Sigmoid colon (tissue), 7 donors: ENCODE measurements around the gene NDUFB6. TPM values are rescaled to one million over a fixed set of nuclear protein-coding genes. Genes with fewer than 3 reads are reported as not detected.

Experiments
- DNase-seq: peaks from one replicate; pipeline ENCODE4 v3.0.0-alpha.2; 2019
- H3K27ac ChIP-seq, 4 donors: fragments of 200-600 bp; sonication (generic); one replicate each; pipeline ENCODE4 v1.5.1; 2016 to 2019; ENCODE audit warnings: mild to moderate bottlenecking in 1 of 4
- H3K27me3 ChIP-seq, 3 donors: fragments of 200-600 bp; sonication (generic); one replicate each; pipeline ENCODE4 v1.5.1; 2019; ENCODE audit warnings: mild to moderate bottlenecking in 1 of 3
- H3K36me3 ChIP-seq, 4 donors: fragments of 200-600 bp; sonication (generic); one replicate each; pipeline ENCODE4 v1.5.1; 2016 to 2019
- H3K4me1 ChIP-seq, 4 donors: fragments of 200-600 bp; sonication (generic); one replicate each; pipeline ENCODE4 v1.5.1; 2017 to 2019
- H3K4me3 ChIP-seq, 4 donors: fragments of 200-600 bp; sonication (generic); one replicate each; pipeline ENCODE4 v1.5.1; 2017 to 2019; ENCODE audit warnings: mild to moderate bottlenecking in 2 of 4, moderate library complexity in 1 of 4
- H3K9me3 ChIP-seq, 4 donors: fragments of 200-600 bp in 3 of 4; sonication (generic) in 3 of 4; one replicate each; pipeline versions ENCODE4 v1.5.1 to v1.6.1; 2013 to 2019
- CTCF ChIP-seq, 4 experiments: fragments of 450-650 bp in 3 of 4; fragments of 200-600 bp in 1 of 4; IDR thresholded peaks; one replicate each; pipeline ENCODE4 v1.5.1; 2016 to 2019; ENCODE audit warnings: antibody characterized with exemption in 4 of 4, mild to moderate bottlenecking in 3 of 4, moderate library complexity in 2 of 4
- EP300 ChIP-seq, 4 donors: sonication (generic); formaldehyde crosslinking; IDR thresholded peaks; one replicate each; pipeline ENCODE4 v1.6.1; 2017; ENCODE audit warnings: antibody characterized with exemption in 4 of 4
- POLR2A ChIP-seq, 2 donors: fragments of 450-650 bp; IDR thresholded peaks; one replicate each; pipeline ENCODE4 v1.6.1; 2016; ENCODE audit warnings: antibody characterized with exemption in 2 of 2, mild to moderate bottlenecking in 2 of 2, moderate library complexity in 2 of 2
- POLR2AphosphoS5 ChIP-seq, 4 donors: sonication (generic); formaldehyde crosslinking; IDR thresholded peaks; one replicate each; pipeline ENCODE4 v1.6.1; 2017; ENCODE audit warnings: antibody characterized with exemption in 4 of 4
- WGBS, 2 donors: extraction: QIAGEN DNeasy Blood & Tissue Kit; methylation state at CpG; one replicate each; pipeline ENCODE4 v1.1.7; 2013; 5-methylcytosine and 5-hydroxymethylcytosine counted together
- intact Hi-C: fragments of 100-400 bp; cut with DNase I; formaldehyde crosslinking; loops from one replicate; pipeline ENCODE4 v1.15.1; 2023
- polyA plus RNA-seq, 3 donors: library from polyadenylated mRNA; stranded (reverse); fragments of 200-250 nt; gene quantifications; one replicate each; pipeline ENCODE4 v1.2.3, GENCODE V29; 2013
- total RNA-seq, 4 donors: library from RNA; depleted of rRNA; stranded (reverse); fragments of >200 nt; gene quantifications; one replicate each; pipeline ENCODE4 v1.1.0, GENCODE V29; 2016
- donor health status: healthy with polysubstance abuse.
- donor health status: Bipolar disorder and iron deficiency.
- donor health status: healthy.

NDUFB6 gene
- total and polyA plus RNA-seq, 7 donors = 37.7 to 97.6 (median 66.1) TPM

- intact Hi-C loops = loop anchor here (2.0 kb wide), 1 partner anchor 378 kb away; no protein-coding TSS in a partner anchor
- no peak for TF ChIP-seq POLR2AphosphoS5 (IDR thresholded peaks at IDR 0.05)
- no peak for TF ChIP-seq EP300 (IDR thresholded peaks at IDR 0.05)
- TF ChIP-seq CTCF (IDR thresholded peaks at IDR 0.05) = no peak
- TF ChIP-seq POLR2A (IDR thresholded peaks at IDR 0.05) = no peak
- Histone ChIP-seq H3K9me3 (no peaks in the 10 kb centered on the region), H3K36me3 (no peaks in the 10 kb centered on the region), H3K4me3 (no peak overlapping the region), H3K27me3 (no peaks in the 10 kb centered on the region), H3K4me1 (no peaks in the 10 kb centered on the region), H3K27ac (no peak overlapping the region)
- no peak for DNase-seq
- 47 to 53% methylated on average over 6 of the region's 6 CpGs for WGBS, 2 donors
These were observed 16.2 kb upstream of the NDUFB6 start for GRCh38 chr9:32589083-32589723.

GRCh38 chr9:32587901-32588300, 14.9 kb upstream of the NDUFB6 start:
- H3K27me3 ChIP-seq = no peaks in the 10 kb centered on the region
- intact Hi-C loops = loop anchor here (2.0 kb wide), 1 partner anchor 379 kb away; no protein-coding TSS in a partner anchor
- H3K9me3 ChIP-seq = no peaks in the 10 kb centered on the region
- no peak for TF ChIP-seq POLR2A (IDR thresholded peaks at IDR 0.05)
- TF ChIP-seq CTCF (IDR thresholded peaks at IDR 0.05) = no peak
- TF ChIP-seq POLR2AphosphoS5 (IDR thresholded peaks at IDR 0.05) = no peak
- no peak for TF ChIP-seq EP300 (IDR thresholded peaks at IDR 0.05)
- DNase-seq = no peak
- H3K4me3 ChIP-seq = no peak overlapping the region
- H3K27ac ChIP-seq = no peak overlapping the region
- no peaks in the 10 kb centered on the region for H3K36me3 ChIP-seq
- H3K4me1 ChIP-seq = no peaks in the 10 kb centered on the region

GRCh38 chr9:32584784-32585183, 11.8 kb upstream of the NDUFB6 start:
- H3K4me1 ChIP-seq = no peaks in the 10 kb centered on the region
- DNase-seq = no peak
- H3K36me3 ChIP-seq = no peaks in the 10 kb centered on the region
- no peak overlapping the region for H3K4me3 ChIP-seq
- WGBS, 2 donors = 14 to 39% methylated on average over 2 of the region's 2 CpGs
- no peaks in the 10 kb centered on the region for H3K27me3 ChIP-seq
- TF ChIP-seq EP300 (IDR thresholded peaks at IDR 0.05) (no peak), POLR2AphosphoS5 (IDR thresholded peaks at IDR 0.05) (no peak), POLR2A (IDR thresholded peaks at IDR 0.05) (no peak), CTCF (IDR thresholded peaks at IDR 0.05) (no peak)
- no peaks in the 10 kb centered on the region for H3K9me3 ChIP-seq
- H3K27ac ChIP-seq = no peak overlapping the region
- intact Hi-C loops = no loop called here

GRCh38 chr9:32581512-32582143, 8.7 kb upstream of the NDUFB6 start:
- DNase-seq = no peak
- Histone ChIP-seq H3K27ac (no peak overlapping the region), H3K4me1 (peaks cover 0 to 8% (median 0%) of the 10 kb centered on the region in 4 donors), H3K36me3 (no peaks in the 10 kb centered on the region), H3K9me3 (no peaks in the 10 kb centered on the region), H3K27me3 (no peaks in the 10 kb centered on the region), H3K4me3 (no peak overlapping the region)
- 36 to 45% methylated on average over 3 of the region's 3 CpGs for WGBS, 2 donors
- intact Hi-C loops = no loop called here
- no peak for TF ChIP-seq POLR2AphosphoS5 (IDR thresholded peaks at IDR 0.05)
- peak in 1 of 4 experiments; percentile 28 for TF ChIP-seq CTCF (IDR thresholded peaks at IDR 0.05)
- no peak for TF ChIP-seq POLR2A (IDR thresholded peaks at IDR 0.05)
- TF ChIP-seq EP300 (IDR thresholded peaks at IDR 0.05) = no peak
